Panc1 (cell line): ENCODE measurements around the gene STRAP.

Experiments
- REST ChIP-seq, 2 experiments: IDR thresholded peaks; 2 replicates each; pipeline ENCODE4 v1.6.1; 2011 to 2012; ENCODE audit warnings: low read depth in 2 of 2, control low read depth in 1 of 2, low read length in 1 of 2, mild to moderate bottlenecking in 1 of 2, moderate library complexity in 1 of 2; ENCODE audit not compliant: insufficient read depth in 1 of 2
- TF ChIP-seq, protein P1 (sequence below): fragments of 450-650 bp; IDR thresholded peaks from 2 replicates; pipeline ENCODE4 v1.5.1; 2017; ENCODE audit warnings: mild to moderate bottlenecking

- no peak for TF ChIP-seq REST (IDR thresholded peaks at IDR 0.05; ENCODE audit: insufficient read depth in 1 of 2, low read depth in 2 of 2, low read length in 1 of 2)
- TF ChIP-seq, protein P1, sequence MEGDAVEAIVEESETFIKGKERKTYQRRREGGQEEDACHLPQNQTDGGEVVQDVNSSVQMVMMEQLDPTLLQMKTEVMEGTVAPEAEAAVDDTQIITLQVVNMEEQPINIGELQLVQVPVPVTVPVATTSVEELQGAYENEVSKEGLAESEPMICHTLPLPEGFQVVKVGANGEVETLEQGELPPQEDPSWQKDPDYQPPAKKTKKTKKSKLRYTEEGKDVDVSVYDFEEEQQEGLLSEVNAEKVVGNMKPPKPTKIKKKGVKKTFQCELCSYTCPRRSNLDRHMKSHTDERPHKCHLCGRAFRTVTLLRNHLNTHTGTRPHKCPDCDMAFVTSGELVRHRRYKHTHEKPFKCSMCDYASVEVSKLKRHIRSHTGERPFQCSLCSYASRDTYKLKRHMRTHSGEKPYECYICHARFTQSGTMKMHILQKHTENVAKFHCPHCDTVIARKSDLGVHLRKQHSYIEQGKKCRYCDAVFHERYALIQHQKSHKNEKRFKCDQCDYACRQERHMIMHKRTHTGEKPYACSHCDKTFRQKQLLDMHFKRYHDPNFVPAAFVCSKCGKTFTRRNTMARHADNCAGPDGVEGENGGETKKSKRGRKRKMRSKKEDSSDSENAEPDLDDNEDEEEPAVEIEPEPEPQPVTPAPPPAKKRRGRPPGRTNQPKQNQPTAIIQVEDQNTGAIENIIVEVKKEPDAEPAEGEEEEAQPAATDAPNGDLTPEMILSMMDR: no peak
Measured at GRCh38 chr12:15837141-15837790, 44.9 kb upstream of the STRAP start.
